Stomach (tissue), 4 donors: Measurements from ENCODE around the gene RTN4.

Experiments
- EP300 ChIP-seq: sonication (generic); formaldehyde crosslinking; IDR thresholded peaks from one replicate; pipeline ENCODE4 v1.6.1; 2017; ENCODE audit warnings: antibody characterized with exemption
- POLR2A ChIP-seq, 4 donors: fragments of 450-650 bp; IDR thresholded peaks; one replicate each; pipeline ENCODE4 v1.6.1; 2016; ENCODE audit warnings: antibody characterized with exemption in 4 of 4, control low read depth in 2 of 4, mild to moderate bottlenecking in 1 of 4, moderate library complexity in 1 of 4
- POLR2AphosphoS5 ChIP-seq, 3 donors: sonication (generic); formaldehyde crosslinking; IDR thresholded peaks; one replicate each; pipeline ENCODE4 v1.6.1; 2016; ENCODE audit warnings: antibody characterized with exemption in 3 of 3
- TF ChIP-seq, protein P1 (sequence below), 7 experiments: fragments of 450-650 bp in 4 of 7; fragments of 200-600 bp in 3 of 7; sonication (generic) in 3 of 7; IDR thresholded peaks; one replicate each; pipeline ENCODE4 v1.5.1; 2016 to 2019; ENCODE audit warnings: antibody characterized with exemption in 7 of 7, control low read depth in 2 of 7, mild to moderate bottlenecking in 1 of 7

DNA sequence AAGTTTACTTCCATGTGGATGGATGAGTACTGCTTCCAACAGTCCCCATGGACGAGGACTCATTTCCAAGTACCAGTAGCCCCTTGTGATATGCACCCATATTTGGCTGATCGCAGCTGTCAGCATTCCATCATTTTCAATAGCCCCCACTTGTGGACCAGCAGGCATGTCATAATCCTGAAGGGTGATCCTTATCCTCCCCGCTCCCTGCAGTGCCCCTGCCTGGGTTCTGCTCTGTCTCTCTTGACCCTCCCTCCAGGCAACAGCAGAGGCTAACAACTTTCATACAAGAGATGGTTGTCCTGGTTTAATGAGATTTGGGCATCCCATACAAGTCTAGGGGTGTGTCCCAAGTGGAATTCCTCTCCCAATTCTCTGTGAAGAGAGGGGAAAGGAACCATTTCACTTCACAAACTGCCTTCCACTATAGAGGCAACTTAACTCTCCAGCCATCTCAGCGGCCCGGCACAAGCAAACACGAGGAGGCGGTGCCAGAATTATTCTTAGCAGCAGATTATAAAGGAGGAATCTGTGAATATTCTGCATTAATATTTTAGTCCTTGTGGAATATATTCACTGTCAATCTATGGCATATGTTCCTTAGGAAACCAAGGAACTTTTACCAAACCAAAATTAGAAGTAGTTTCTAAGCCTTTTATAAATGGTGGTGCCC lies 110.7 kb downstream of the RTN4 start:
- TF ChIP-seq POLR2A (IDR thresholded peaks at IDR 0.05) (no peak), POLR2AphosphoS5 (IDR thresholded peaks at IDR 0.05) (no peak), EP300 (no peak)
- TF ChIP-seq, protein P1, sequence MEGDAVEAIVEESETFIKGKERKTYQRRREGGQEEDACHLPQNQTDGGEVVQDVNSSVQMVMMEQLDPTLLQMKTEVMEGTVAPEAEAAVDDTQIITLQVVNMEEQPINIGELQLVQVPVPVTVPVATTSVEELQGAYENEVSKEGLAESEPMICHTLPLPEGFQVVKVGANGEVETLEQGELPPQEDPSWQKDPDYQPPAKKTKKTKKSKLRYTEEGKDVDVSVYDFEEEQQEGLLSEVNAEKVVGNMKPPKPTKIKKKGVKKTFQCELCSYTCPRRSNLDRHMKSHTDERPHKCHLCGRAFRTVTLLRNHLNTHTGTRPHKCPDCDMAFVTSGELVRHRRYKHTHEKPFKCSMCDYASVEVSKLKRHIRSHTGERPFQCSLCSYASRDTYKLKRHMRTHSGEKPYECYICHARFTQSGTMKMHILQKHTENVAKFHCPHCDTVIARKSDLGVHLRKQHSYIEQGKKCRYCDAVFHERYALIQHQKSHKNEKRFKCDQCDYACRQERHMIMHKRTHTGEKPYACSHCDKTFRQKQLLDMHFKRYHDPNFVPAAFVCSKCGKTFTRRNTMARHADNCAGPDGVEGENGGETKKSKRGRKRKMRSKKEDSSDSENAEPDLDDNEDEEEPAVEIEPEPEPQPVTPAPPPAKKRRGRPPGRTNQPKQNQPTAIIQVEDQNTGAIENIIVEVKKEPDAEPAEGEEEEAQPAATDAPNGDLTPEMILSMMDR (IDR thresholded peaks at IDR 0.05), result no peak
